RWPE2 (cell line): ENCODE results near the gene COL9A2.
A peak's percentile ranks its signal among the peaks of the same experiment; 100 is the strongest.

ENCODE experiments used
- ATAC-seq: fragments of 200-7000 bp; cut with Tn5 transposase; 3 replicates; pipeline ENCODE4 v1.9.1; 2021; ENCODE audit warnings: low read depth
- DNase-seq: peaks from one replicate; pipeline ENCODE4 v3.0.0-alpha.2; 2020; ENCODE audit warnings: low spot score
- H3K27ac ChIP-seq: fragments of 450-650 bp; 2 replicates; pipeline ENCODE4 v1.5.1; 2017; ENCODE audit warnings: mild to moderate bottlenecking; ENCODE audit not compliant: poor library complexity, severe bottlenecking
- H3K27me3 ChIP-seq: fragments of 250-450 bp; sonication (Bioruptor Pico); 2 replicates; pipeline ENCODE4 v1.5.1; 2021; ENCODE audit warnings: mild to moderate bottlenecking, moderate library complexity; ENCODE audit not compliant: insufficient read depth, poor library complexity, severe bottlenecking
- H3K36me3 ChIP-seq: fragments of 250-450 bp; sonication (Bioruptor Pico); 2 replicates; pipeline ENCODE4 v1.5.1; 2020; ENCODE audit warnings: low read depth, mild to moderate bottlenecking, moderate library complexity
- H3K4me1 ChIP-seq: fragments of 250-450 bp; sonication (Bioruptor Pico); 2 replicates; pipeline ENCODE4 v1.5.1; 2021; ENCODE audit warnings: mild to moderate bottlenecking, moderate library complexity; ENCODE audit not compliant: insufficient read depth, poor library complexity, severe bottlenecking
- H3K4me3 ChIP-seq: fragments of 250-450 bp; sonication (Bioruptor Pico); 2 replicates; pipeline ENCODE4 v1.5.1; 2021; ENCODE audit warnings: mild to moderate bottlenecking, moderate library complexity; ENCODE audit not compliant: severe bottlenecking
- H3K9me3 ChIP-seq: fragments of 250-450 bp; sonication (Bioruptor Pico); 2 replicates; pipeline ENCODE4 v1.5.1; 2021; ENCODE audit warnings: mild to moderate bottlenecking, moderate library complexity; ENCODE audit not compliant: severe bottlenecking
- CTCF ChIP-seq: fragments of 450-650 bp; IDR thresholded peaks from one replicate; pipeline ENCODE4 v1.5.1; 2017; ENCODE audit warnings: mild to moderate bottlenecking, moderate library complexity; ENCODE audit not compliant: poor library complexity, severe bottlenecking

The COL9A2 gene

GRCh38 chr1:40299366-40300248 is 17.5 kb downstream of the COL9A2 start:
- no peak overlapping the region for H3K4me3 ChIP-seq

GRCh38 chr1:40291293-40291692 is 25.8 kb downstream of the COL9A2 start:
- DNase-seq (no peak), ATAC-seq (no peak)
- Histone ChIP-seq H3K36me3 (peaks cover 67% of the 10 kb centered on the region), H3K4me3 (no peak overlapping the region), H3K27me3 (no peaks in the 10 kb centered on the region), H3K27ac (no peak overlapping the region), H3K4me1 (no peaks in the 10 kb centered on the region), H3K9me3 (no peaks in the 10 kb centered on the region)
- TF ChIP-seq CTCF = no peak

More at GRCh38 chr1:40299366-40300248, 17.5 kb downstream of the COL9A2 start:
- no peaks in the 10 kb centered on the region for H3K4me1 ChIP-seq
- no peak for DNase-seq
- H3K27me3 ChIP-seq = no peaks in the 10 kb centered on the region
- no peak for TF ChIP-seq CTCF
- no peak overlapping the region for H3K27ac ChIP-seq
- H3K9me3 ChIP-seq = no peaks in the 10 kb centered on the region
- ATAC-seq = peak; percentile 11; the same call in 1 of the 3 replicates
- H3K36me3 ChIP-seq = no peaks in the 10 kb centered on the region

- DNase-seq (no peak), ATAC-seq (no peak)
- Histone ChIP-seq H3K4me3 (no peak overlapping the region), H3K4me1 (no peaks in the 10 kb centered on the region), H3K36me3 (peaks cover 62% of the 10 kb centered on the region), H3K9me3 (no peaks in the 10 kb centered on the region), H3K27ac (no peak overlapping the region), H3K27me3 (no peaks in the 10 kb centered on the region)
- no peak for TF ChIP-seq CTCF
Measured at GRCh38 chr1:40281853-40282252, 35.2 kb downstream of the COL9A2 start.

GRCh38 chr1:40276122-40276521 is 41.0 kb downstream of the COL9A2 start:
- Histone ChIP-seq H3K4me1 (no peaks in the 10 kb centered on the region), H3K27me3 (no peaks in the 10 kb centered on the region), H3K9me3 (no peaks in the 10 kb centered on the region), H3K4me3 (no peak overlapping the region), H3K36me3 (peaks cover 75% of the 10 kb centered on the region), H3K27ac (no peak overlapping the region)
- DNase-seq (no peak), ATAC-seq (no peak)
- TF ChIP-seq CTCF = no peak

- H3K27ac ChIP-seq = no peak overlapping the region
- TF ChIP-seq CTCF = no peak
- H3K4me3 ChIP-seq = no peak overlapping the region
- peaks cover 76% of the 10 kb centered on the region for H3K36me3 ChIP-seq
- H3K9me3 ChIP-seq = no peaks in the 10 kb centered on the region
- H3K27me3 ChIP-seq = no peaks in the 10 kb centered on the region
- H3K4me1 ChIP-seq = no peaks in the 10 kb centered on the region
- DNase-seq (no peak), ATAC-seq (no peak)
Measured at GRCh38 chr1:40274331-40274730, 42.8 kb downstream of the COL9A2 start.
